Panc1 (cell line): Measurements from ENCODE around the gene USF1.

Experiments
- POLR2AphosphoS5 ChIP-seq: IDR thresholded peaks from 2 replicates; pipeline ENCODE4 v1.6.1; 2012; ENCODE audit warnings: mild to moderate bottlenecking, low read depth, low read length, moderate library complexity
- SIN3A ChIP-seq: IDR thresholded peaks from 2 replicates; pipeline ENCODE4 v1.6.1; 2012; ENCODE audit warnings: low read depth, mild to moderate bottlenecking, low read length, moderate library complexity, borderline replicate concordance; ENCODE audit not compliant: insufficient read depth
- TCF7L2 ChIP-seq: IDR thresholded peaks from 2 replicates; pipeline ENCODE4 v1.6.1; 2011; ENCODE audit warnings: mild to moderate bottlenecking, low read depth, low read length, inconsistent platforms
- TF ChIP-seq, protein P1 (sequence below): fragments of 450-650 bp; IDR thresholded peaks from 2 replicates; pipeline ENCODE4 v1.5.1; 2017; ENCODE audit warnings: mild to moderate bottlenecking
- TF ChIP-seq, protein P2 (sequence below), 2 experiments: IDR thresholded peaks; 2 replicates each; pipeline ENCODE4 v1.6.1; 2011 to 2012; ENCODE audit warnings: low read depth in 2 of 2, control low read depth in 1 of 2, low read length in 1 of 2, mild to moderate bottlenecking in 1 of 2, moderate library complexity in 1 of 2; ENCODE audit not compliant: insufficient read depth in 1 of 2

GRCh38 chr1:161069241-161069640 is 23.5 kb upstream of the USF1 start:
- TF ChIP-seq, protein P1, sequence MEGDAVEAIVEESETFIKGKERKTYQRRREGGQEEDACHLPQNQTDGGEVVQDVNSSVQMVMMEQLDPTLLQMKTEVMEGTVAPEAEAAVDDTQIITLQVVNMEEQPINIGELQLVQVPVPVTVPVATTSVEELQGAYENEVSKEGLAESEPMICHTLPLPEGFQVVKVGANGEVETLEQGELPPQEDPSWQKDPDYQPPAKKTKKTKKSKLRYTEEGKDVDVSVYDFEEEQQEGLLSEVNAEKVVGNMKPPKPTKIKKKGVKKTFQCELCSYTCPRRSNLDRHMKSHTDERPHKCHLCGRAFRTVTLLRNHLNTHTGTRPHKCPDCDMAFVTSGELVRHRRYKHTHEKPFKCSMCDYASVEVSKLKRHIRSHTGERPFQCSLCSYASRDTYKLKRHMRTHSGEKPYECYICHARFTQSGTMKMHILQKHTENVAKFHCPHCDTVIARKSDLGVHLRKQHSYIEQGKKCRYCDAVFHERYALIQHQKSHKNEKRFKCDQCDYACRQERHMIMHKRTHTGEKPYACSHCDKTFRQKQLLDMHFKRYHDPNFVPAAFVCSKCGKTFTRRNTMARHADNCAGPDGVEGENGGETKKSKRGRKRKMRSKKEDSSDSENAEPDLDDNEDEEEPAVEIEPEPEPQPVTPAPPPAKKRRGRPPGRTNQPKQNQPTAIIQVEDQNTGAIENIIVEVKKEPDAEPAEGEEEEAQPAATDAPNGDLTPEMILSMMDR = no peak
- TF ChIP-seq, protein P2, sequence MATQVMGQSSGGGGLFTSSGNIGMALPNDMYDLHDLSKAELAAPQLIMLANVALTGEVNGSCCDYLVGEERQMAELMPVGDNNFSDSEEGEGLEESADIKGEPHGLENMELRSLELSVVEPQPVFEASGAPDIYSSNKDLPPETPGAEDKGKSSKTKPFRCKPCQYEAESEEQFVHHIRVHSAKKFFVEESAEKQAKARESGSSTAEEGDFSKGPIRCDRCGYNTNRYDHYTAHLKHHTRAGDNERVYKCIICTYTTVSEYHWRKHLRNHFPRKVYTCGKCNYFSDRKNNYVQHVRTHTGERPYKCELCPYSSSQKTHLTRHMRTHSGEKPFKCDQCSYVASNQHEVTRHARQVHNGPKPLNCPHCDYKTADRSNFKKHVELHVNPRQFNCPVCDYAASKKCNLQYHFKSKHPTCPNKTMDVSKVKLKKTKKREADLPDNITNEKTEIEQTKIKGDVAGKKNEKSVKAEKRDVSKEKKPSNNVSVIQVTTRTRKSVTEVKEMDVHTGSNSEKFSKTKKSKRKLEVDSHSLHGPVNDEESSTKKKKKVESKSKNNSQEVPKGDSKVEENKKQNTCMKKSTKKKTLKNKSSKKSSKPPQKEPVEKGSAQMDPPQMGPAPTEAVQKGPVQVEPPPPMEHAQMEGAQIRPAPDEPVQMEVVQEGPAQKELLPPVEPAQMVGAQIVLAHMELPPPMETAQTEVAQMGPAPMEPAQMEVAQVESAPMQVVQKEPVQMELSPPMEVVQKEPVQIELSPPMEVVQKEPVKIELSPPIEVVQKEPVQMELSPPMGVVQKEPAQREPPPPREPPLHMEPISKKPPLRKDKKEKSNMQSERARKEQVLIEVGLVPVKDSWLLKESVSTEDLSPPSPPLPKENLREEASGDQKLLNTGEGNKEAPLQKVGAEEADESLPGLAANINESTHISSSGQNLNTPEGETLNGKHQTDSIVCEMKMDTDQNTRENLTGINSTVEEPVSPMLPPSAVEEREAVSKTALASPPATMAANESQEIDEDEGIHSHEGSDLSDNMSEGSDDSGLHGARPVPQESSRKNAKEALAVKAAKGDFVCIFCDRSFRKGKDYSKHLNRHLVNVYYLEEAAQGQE (IDR thresholded peaks at IDR 0.05; ENCODE audit: insufficient read depth in 1 of 2, low read depth in 2 of 2, low read length in 1 of 2) = no peak
- TF ChIP-seq POLR2AphosphoS5 (no peak), SIN3A (no peak), TCF7L2 (no peak)
